GM12874 (cell line): Measurements from ENCODE around the gene LRATD1.

ENCODE experiments used
- CTCF ChIP-seq: IDR thresholded peaks from 2 replicates; pipeline ENCODE4 v1.5.1; 2011; ENCODE audit warnings: low read depth, mild to moderate bottlenecking, control low read depth, low read length, moderate library complexity; ENCODE audit not compliant: insufficient read depth

The LRATD1 gene

GRCh38 chr2:14608245-14608644, 24.3 kb upstream of the LRATD1 start:
- no peak for TF ChIP-seq CTCF

DNA sequence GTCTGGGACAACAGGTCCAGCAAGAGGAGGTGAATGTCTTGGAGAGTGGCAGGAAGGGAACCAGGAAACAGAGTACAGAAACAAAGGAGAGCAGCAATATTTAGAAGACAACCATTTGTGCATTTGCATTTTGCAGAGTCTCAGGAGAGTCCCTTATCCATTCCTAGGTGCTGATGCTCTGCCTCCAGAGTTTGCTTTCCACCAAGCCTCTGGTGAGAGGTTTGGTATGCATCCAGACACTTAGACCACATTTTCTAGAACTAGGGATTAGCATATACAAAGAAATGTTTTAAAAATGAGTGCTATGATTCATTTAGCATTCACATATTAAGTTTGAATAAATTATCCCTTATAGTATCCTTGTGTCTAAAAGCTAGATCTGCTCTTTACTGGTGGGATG, 18.5 kb upstream of the LRATD1 start:
- no peak for TF ChIP-seq CTCF

DNA sequence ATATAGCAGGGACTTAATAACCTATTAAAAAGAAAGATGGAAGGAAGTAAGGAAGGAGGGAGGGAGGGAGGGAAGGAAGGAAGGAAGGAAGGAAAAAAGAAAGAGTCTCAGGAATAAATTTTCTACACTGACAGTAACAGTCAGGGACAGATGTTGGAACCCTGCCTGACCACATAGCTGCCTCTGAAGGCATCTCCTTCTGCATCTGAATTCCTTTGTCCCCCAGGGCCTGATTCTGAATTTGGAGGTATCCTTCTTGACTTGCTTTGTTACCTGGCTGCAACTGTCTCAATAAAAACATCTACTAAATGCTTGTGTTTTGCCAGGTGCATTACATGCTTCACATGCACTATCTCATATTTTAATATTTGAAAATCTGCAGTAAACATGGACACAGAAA, 17.4 kb upstream of the LRATD1 start:
- no peak for TF ChIP-seq CTCF

DNA sequence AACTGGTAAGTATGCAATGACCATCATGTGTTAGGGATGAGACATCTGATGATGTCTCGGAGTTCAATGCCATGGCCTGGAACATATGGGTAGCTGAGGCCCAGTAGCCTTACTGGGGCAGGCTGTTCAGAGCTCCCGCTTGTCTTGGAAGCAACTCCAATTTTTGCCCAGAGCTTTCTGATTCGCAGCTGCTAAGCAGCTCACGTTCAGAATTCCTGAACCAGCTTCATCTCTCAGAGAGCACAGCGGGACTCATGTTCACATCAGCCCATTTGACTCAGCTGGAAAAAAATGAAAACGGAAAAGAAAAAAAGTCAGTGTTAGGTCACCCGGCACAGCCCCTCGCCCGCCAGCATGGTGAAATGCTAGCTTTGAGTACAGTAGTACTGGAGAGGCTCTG, 16.8 kb upstream of the LRATD1 start:
- TF ChIP-seq CTCF, result no peak

DNA sequence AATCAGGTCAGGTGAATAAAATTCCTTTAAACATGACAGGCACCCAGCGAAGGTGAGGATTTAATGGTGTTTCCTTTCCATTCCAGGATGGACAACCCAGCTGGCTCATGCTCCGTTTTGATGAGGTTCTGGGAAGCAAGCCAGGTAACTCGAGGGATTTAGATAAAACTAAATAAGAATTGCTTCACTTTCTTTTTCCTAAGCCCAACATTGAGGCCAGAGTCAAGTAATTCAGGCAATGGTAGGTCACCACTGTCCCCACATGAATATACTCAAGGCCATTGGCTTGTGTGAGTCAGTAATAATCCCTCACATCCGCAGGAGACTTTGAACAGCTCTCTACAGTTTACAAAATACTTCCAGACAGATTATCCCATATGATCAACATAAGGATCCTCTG, 16.2 kb upstream of the LRATD1 start:
- no peak for TF ChIP-seq CTCF

DNA sequence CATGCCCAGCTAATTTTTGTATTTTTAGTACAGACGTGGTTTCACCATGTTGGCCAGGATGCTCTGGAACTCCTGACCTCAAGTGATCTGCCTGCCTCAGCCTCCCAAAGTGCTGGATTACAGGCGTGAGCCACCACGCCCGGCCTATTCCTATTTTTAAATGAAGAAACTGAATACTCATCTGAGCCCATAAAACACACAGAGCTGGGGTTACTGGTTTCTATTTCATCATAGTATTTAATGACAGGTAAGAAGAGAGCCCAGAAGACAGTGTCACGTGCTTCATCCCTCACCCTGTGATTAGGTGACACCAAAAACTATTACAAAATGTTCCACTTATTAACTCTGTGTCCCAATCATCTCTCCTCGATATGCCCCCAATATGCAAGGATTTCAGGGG, 15.6 kb upstream of the LRATD1 start:
- no peak for TF ChIP-seq CTCF

- TF ChIP-seq CTCF, result no peak
Observed at GRCh38 chr2:14619441-14619840, 13.1 kb upstream of the LRATD1 start.

DNA sequence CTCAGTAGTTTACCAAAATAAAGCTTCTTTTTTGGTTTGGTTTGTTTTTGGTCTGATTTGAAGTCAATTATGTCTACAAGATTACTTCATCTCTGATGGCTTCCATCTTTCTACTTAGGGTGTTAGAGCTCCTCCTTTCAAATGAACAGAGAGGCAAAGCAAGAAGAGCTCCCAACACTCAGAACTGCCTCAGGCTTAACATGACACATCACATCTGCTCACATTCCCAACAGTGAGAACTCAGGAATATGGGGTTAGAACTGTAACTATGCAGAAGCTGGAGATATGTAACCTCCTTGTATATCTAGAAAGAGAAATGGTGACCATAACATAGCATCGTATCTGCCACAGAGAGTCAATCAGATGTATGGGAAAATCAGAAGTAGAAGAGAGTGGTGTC, 11.4 kb upstream of the LRATD1 start:
- no peak for TF ChIP-seq CTCF
